HG03097 (cell line): ENCODE data around the gene STAC2.

ENCODE experiments used
- ATAC-seq: cut with Tn5 transposase; IDR thresholded peaks from one replicate; pipeline ENCODE4 v1.9.1; 2021; ENCODE audit not compliant: unreplicated experiment, low FRiP score

Gene STAC2

GRCh38 chr17:39235555-39236449 lies 10.1 kb upstream of the STAC2 start:
- ATAC-seq, result no peak

GRCh38 chr17:39231591-39232551 lies 6.1 kb upstream of the STAC2 start:
- no peak for ATAC-seq

- ATAC-seq, result no peak
Observed at GRCh38 chr17:39231091-39231561, 5.4 kb upstream of the STAC2 start.

- no peak for ATAC-seq
Observed at GRCh38 chr17:39230361-39230760, 4.6 kb upstream of the STAC2 start.

GRCh38 chr17:39229274-39229913 lies 3.6 kb upstream of the STAC2 start:
- no peak for ATAC-seq

- ATAC-seq, result no peak
Observed at GRCh38 chr17:39227364-39227919, 1.7 kb upstream of the STAC2 start.

GRCh38 chr17:39225959-39226683 lies 376 bp upstream of the STAC2 start:
- no peak for ATAC-seq

- no peak for ATAC-seq
Observed at GRCh38 chr17:39224778-39225307, 902 bp downstream of the STAC2 start.

- ATAC-seq, result no peak
Observed at GRCh38 chr17:39223907-39224777, 1.6 kb downstream of the STAC2 start.

- no peak for ATAC-seq
Observed at GRCh38 chr17:39222866-39223834, 2.6 kb downstream of the STAC2 start.

GRCh38 chr17:39222151-39222550 lies 3.6 kb downstream of the STAC2 start:
- no peak for ATAC-seq

- ATAC-seq, result no peak
Observed at GRCh38 chr17:39221572-39221971, 4.2 kb downstream of the STAC2 start.

- ATAC-seq, result no peak
Observed at GRCh38 chr17:39219647-39220154, 6.0 kb downstream of the STAC2 start.

- no peak for ATAC-seq
Observed at GRCh38 chr17:39218906-39219305, 6.8 kb downstream of the STAC2 start.

- no peak for ATAC-seq
Observed at GRCh38 chr17:39217734-39218369, 7.9 kb downstream of the STAC2 start.

GRCh38 chr17:39213852-39214251 lies 11.9 kb downstream of the STAC2 start:
- ATAC-seq, result no peak
